ENCODE results near the gene TRPV5.

Gene TRPV5

GRCh38 chr7:142916508-142916907 is 17.0 kb downstream of the TRPV5 start:
- WGBS, 2 donors (ENCODE audit: extremely low coverage in 2 of 2, insufficient read length in 2 of 2, insufficient replicate concordance in 1 of 2): no CpG with 5 or more reads among the region's 2 CpGs
- Histone ChIP-seq H3K23ac (ENCODE audit: low read depth, low read length, poor library complexity) (no peak overlapping the region), H2AK5ac (ENCODE audit: low read depth, low read length) (no peak overlapping the region), H2BK12ac (ENCODE audit: low read length) (no peak overlapping the region), H3K79me1 (ENCODE audit: low read depth, low read length) (no peaks in the 10 kb centered on the region), H3K27me3 (ENCODE audit: control insufficient read depth in 3 of 3, insufficient read depth in 3 of 3, low read depth in 1 of 3, low read length in 3 of 3) (no peaks in the 10 kb centered on the region), H4K91ac (ENCODE audit: low read depth, low read length, poor library complexity) (no peak overlapping the region), H3K27ac (replicated peaks; ENCODE audit: low read length) (no peak overlapping the region), H3K14ac (ENCODE audit: low read length) (peak overlapping the region; percentile 14), H3K4me3 (ENCODE audit: low read length in 2 of 2) (no peak overlapping the region), H3K9ac (ENCODE audit: low read depth, low read length, poor library complexity) (no peak overlapping the region), H3K4me1 (ENCODE audit: control insufficient read depth in 2 of 2, insufficient read depth in 1 of 2, low read depth in 1 of 2, low read length in 2 of 2) (no peaks in the 10 kb centered on the region), H3K4ac (ENCODE audit: low read length) (no peak overlapping the region), H2BK5ac (ENCODE audit: low read length) (no peak overlapping the region), H3K4me2 (ENCODE audit: insufficient read depth, low read length, poor library complexity, severe bottlenecking) (no peak overlapping the region), H2BK15ac (ENCODE audit: low read length) (no peak overlapping the region), H3K36me3 (replicated peaks in 1 of 2; ENCODE audit: control insufficient read depth in 2 of 2, insufficient read depth in 2 of 2, low read length in 2 of 2) (no peaks in the 10 kb centered on the region), H3K18ac (ENCODE audit: low read length) (no peak overlapping the region), H2BK120ac (ENCODE audit: low read depth, low read length) (no peak overlapping the region), H3K9me3 (replicated peaks in 1 of 2; ENCODE audit: control insufficient read depth in 2 of 2, insufficient read depth in 1 of 2, low read depth in 1 of 2, low read length in 2 of 2) (no peaks in the 10 kb centered on the region), H4K8ac (ENCODE audit: low read depth, low read length) (no peak overlapping the region), H2AFZ (ENCODE audit: low read length) (no peak overlapping the region)
- DNase-seq (ENCODE audit: low spot score): no peak

DNA sequence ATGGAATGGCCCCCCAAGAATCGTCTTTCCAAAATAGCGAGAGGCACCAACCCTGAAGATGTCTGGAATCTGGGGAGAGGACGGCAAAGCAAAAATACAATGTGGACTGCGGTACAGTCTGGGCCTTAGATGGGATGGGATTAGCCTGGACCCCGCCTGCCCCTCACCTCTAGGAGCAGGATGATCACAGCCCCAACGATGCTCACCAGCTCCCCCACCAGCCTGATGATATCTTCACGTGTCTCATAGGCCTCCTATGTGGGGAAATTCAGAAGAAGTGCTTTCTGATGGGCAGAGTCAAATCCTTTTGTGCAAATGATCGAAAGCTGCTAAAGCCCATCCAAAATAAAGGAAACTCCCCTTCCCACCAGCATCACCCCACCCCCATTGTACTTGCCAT is 18.2 kb downstream of the TRPV5 start:
- Histone ChIP-seq H3K79me1 (ENCODE audit: low read depth, low read length) (no peaks in the 10 kb centered on the region), H3K23ac (ENCODE audit: low read depth, low read length, poor library complexity) (no peak overlapping the region), H3K14ac (ENCODE audit: low read length) (no peak overlapping the region), H3K4me1 (ENCODE audit: control insufficient read depth in 2 of 2, insufficient read depth in 1 of 2, low read depth in 1 of 2, low read length in 2 of 2) (no peaks in the 10 kb centered on the region), H2BK120ac (ENCODE audit: low read depth, low read length) (no peak overlapping the region), H3K36me3 (replicated peaks in 1 of 2; ENCODE audit: control insufficient read depth in 2 of 2, insufficient read depth in 2 of 2, low read length in 2 of 2) (no peaks in the 10 kb centered on the region), H3K4me2 (ENCODE audit: insufficient read depth, low read length, poor library complexity, severe bottlenecking) (no peak overlapping the region), H3K27ac (replicated peaks; ENCODE audit: low read length) (no peak overlapping the region), H2AK5ac (ENCODE audit: low read depth, low read length) (no peak overlapping the region), H2AFZ (ENCODE audit: low read length) (no peak overlapping the region), H3K9ac (ENCODE audit: low read depth, low read length, poor library complexity) (no peak overlapping the region), H3K18ac (ENCODE audit: low read length) (no peak overlapping the region), H3K4me3 (ENCODE audit: low read length in 2 of 2) (no peak overlapping the region), H2BK15ac (ENCODE audit: low read length) (no peak overlapping the region), H2BK12ac (ENCODE audit: low read length) (no peak overlapping the region), H4K91ac (ENCODE audit: low read depth, low read length, poor library complexity) (no peak overlapping the region), H3K9me3 (replicated peaks in 1 of 2; ENCODE audit: control insufficient read depth in 2 of 2, insufficient read depth in 1 of 2, low read depth in 1 of 2, low read length in 2 of 2) (no peaks in the 10 kb centered on the region), H3K4ac (ENCODE audit: low read length) (no peak overlapping the region), H3K27me3 (ENCODE audit: control insufficient read depth in 3 of 3, insufficient read depth in 3 of 3, low read depth in 1 of 3, low read length in 3 of 3) (no peaks in the 10 kb centered on the region), H2BK5ac (ENCODE audit: low read length) (no peak overlapping the region), H4K8ac (ENCODE audit: low read depth, low read length) (no peak overlapping the region)
- no peak for DNase-seq (ENCODE audit: low spot score)
- WGBS, 2 donors (ENCODE audit: extremely low coverage in 2 of 2, insufficient read length in 2 of 2, insufficient replicate concordance in 1 of 2): no CpG with 5 or more reads among the region's 8 CpGs

GRCh38 chr7:142914121-142914520 is 19.4 kb downstream of the TRPV5 start:
- H3K4me3 ChIP-seq (ENCODE audit: low read length in 2 of 2): no peak overlapping the region
- H2AFZ ChIP-seq (ENCODE audit: low read length): no peak overlapping the region
- H2BK120ac ChIP-seq (ENCODE audit: low read depth, low read length): no peak overlapping the region
- H3K14ac ChIP-seq (ENCODE audit: low read length): no peak overlapping the region
- H3K23ac ChIP-seq (ENCODE audit: low read depth, low read length, poor library complexity): no peak overlapping the region
- no peak overlapping the region for H4K91ac ChIP-seq (ENCODE audit: low read depth, low read length, poor library complexity)
- H3K27me3 ChIP-seq (ENCODE audit: control insufficient read depth in 3 of 3, insufficient read depth in 3 of 3, low read depth in 1 of 3, low read length in 3 of 3): no peaks in the 10 kb centered on the region
- H2AK5ac ChIP-seq (ENCODE audit: low read depth, low read length): no peak overlapping the region
- no peak overlapping the region for H3K4me2 ChIP-seq (ENCODE audit: insufficient read depth, low read length, poor library complexity, severe bottlenecking)
- H2BK5ac ChIP-seq (ENCODE audit: low read length): no peak overlapping the region
- no peak overlapping the region for H3K9ac ChIP-seq (ENCODE audit: low read depth, low read length, poor library complexity)
- H3K27ac ChIP-seq (replicated peaks; ENCODE audit: low read length): no peak overlapping the region
- H2BK12ac ChIP-seq (ENCODE audit: low read length): no peak overlapping the region
- no peaks in the 10 kb centered on the region for H3K4me1 ChIP-seq (ENCODE audit: control insufficient read depth in 2 of 2, insufficient read depth in 1 of 2, low read depth in 1 of 2, low read length in 2 of 2)
- no CpG with 5 or more reads among the region's 1 CpG for WGBS, 2 donors (ENCODE audit: extremely low coverage in 2 of 2, insufficient read length in 2 of 2, insufficient replicate concordance in 1 of 2)
- H3K79me1 ChIP-seq (ENCODE audit: low read depth, low read length): no peaks in the 10 kb centered on the region
- no peaks in the 10 kb centered on the region for H3K36me3 ChIP-seq (replicated peaks in 1 of 2; ENCODE audit: control insufficient read depth in 2 of 2, insufficient read depth in 2 of 2, low read length in 2 of 2)
- DNase-seq (ENCODE audit: low spot score): no peak
- no peak overlapping the region for H2BK15ac ChIP-seq (ENCODE audit: low read length)
- H3K18ac ChIP-seq (ENCODE audit: low read length): no peak overlapping the region
- no peaks in the 10 kb centered on the region for H3K9me3 ChIP-seq (replicated peaks in 1 of 2; ENCODE audit: control insufficient read depth in 2 of 2, insufficient read depth in 1 of 2, low read depth in 1 of 2, low read length in 2 of 2)
- no peak overlapping the region for H3K4ac ChIP-seq (ENCODE audit: low read length)
- no peak overlapping the region for H4K8ac ChIP-seq (ENCODE audit: low read depth, low read length)

DNA sequence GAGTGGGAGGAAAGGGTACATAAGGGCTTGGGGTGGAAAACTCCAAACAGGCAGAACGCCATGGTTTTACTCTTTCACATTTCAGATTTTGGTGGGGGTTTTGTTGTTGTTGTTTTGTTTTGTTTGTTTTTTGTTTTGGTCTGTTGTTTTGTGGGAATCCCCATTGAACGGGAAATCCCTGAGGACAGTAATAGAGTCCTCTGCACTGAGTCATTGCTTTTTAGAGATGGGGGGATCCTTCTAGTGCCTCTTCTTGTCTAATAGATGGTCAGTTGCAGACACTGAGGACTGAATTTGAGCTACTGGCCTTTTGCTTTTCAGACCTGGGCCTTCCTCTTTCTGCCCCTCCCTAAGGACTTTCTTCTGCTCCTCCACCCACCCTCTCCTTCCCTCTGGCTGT is 20.0 kb downstream of the TRPV5 start:
- Histone ChIP-seq H3K23ac (ENCODE audit: low read depth, low read length, poor library complexity) (no peak overlapping the region), H2BK12ac (ENCODE audit: low read length) (no peak overlapping the region), H3K14ac (ENCODE audit: low read length) (no peak overlapping the region), H2AFZ (ENCODE audit: low read length) (no peak overlapping the region), H2BK120ac (ENCODE audit: low read depth, low read length) (no peak overlapping the region), H3K27ac (replicated peaks; ENCODE audit: low read length) (no peak overlapping the region), H3K9ac (ENCODE audit: low read depth, low read length, poor library complexity) (no peak overlapping the region), H3K9me3 (replicated peaks in 1 of 2; ENCODE audit: control insufficient read depth in 2 of 2, insufficient read depth in 1 of 2, low read depth in 1 of 2, low read length in 2 of 2) (no peaks in the 10 kb centered on the region), H4K8ac (ENCODE audit: low read depth, low read length) (no peak overlapping the region), H2BK5ac (ENCODE audit: low read length) (no peak overlapping the region), H2BK15ac (ENCODE audit: low read length) (no peak overlapping the region), H3K27me3 (ENCODE audit: control insufficient read depth in 3 of 3, insufficient read depth in 3 of 3, low read depth in 1 of 3, low read length in 3 of 3) (no peaks in the 10 kb centered on the region), H3K4ac (ENCODE audit: low read length) (no peak overlapping the region), H2AK5ac (ENCODE audit: low read depth, low read length) (no peak overlapping the region), H4K91ac (ENCODE audit: low read depth, low read length, poor library complexity) (no peak overlapping the region), H3K4me2 (ENCODE audit: insufficient read depth, low read length, poor library complexity, severe bottlenecking) (no peak overlapping the region), H3K4me3 (ENCODE audit: low read length in 2 of 2) (no peak overlapping the region), H3K36me3 (replicated peaks in 1 of 2; ENCODE audit: control insufficient read depth in 2 of 2, insufficient read depth in 2 of 2, low read length in 2 of 2) (no peaks in the 10 kb centered on the region), H3K4me1 (ENCODE audit: control insufficient read depth in 2 of 2, insufficient read depth in 1 of 2, low read depth in 1 of 2, low read length in 2 of 2) (no peaks in the 10 kb centered on the region), H3K79me1 (ENCODE audit: low read depth, low read length) (no peaks in the 10 kb centered on the region), H3K18ac (ENCODE audit: low read length) (no peak overlapping the region)
- WGBS, 2 donors (ENCODE audit: extremely low coverage in 2 of 2, insufficient read length in 2 of 2, insufficient replicate concordance in 1 of 2): no CpG with 5 or more reads among the region's 2 CpGs
- DNase-seq (ENCODE audit: low spot score): no peak

All from neuronal stem cell (in vitro differentiated cells).